IPS-20b (cell line): ENCODE results near the gene SLC44A5.
"Not testable (repeated sequence)": the region's sequence is repeated elsewhere in the genome, so short reads cannot be mapped to it uniquely, and the experiment has no call there.

Experiments
- H3K27ac ChIP-seq: one replicate; pipeline ENCODE4 v1.5.1; 2013; ENCODE audit warnings: low read length
- H3K27me3 ChIP-seq: 2 replicates; pipeline ENCODE4 v1.6.1; 2013; ENCODE audit warnings: mild to moderate bottlenecking, low read length, inconsistent platforms; ENCODE audit not compliant: insufficient read depth
- H3K36me3 ChIP-seq: 2 replicates; pipeline ENCODE4 v1.6.1; 2013; ENCODE audit warnings: low read depth, mild to moderate bottlenecking, inconsistent platforms, low read length, moderate library complexity; ENCODE audit not compliant: insufficient read depth
- H3K4me1 ChIP-seq: 2 replicates; pipeline ENCODE4 v1.6.1; 2013; ENCODE audit warnings: mild to moderate bottlenecking, control low read depth, inconsistent platforms, low read length, moderate library complexity; ENCODE audit not compliant: insufficient read depth
- H3K4me3 ChIP-seq: 2 replicates; pipeline ENCODE4 v1.5.1; 2013; ENCODE audit warnings: mild to moderate bottlenecking, low read length, inconsistent platforms
- H3K9ac ChIP-seq: 2 replicates; pipeline ENCODE4 v1.6.1; 2013; ENCODE audit warnings: low read depth, mild to moderate bottlenecking, inconsistent platforms, low read length, moderate library complexity
- H3K9me3 ChIP-seq: 2 replicates; pipeline ENCODE4 v1.6.1; 2013; ENCODE audit warnings: mild to moderate bottlenecking, low read depth, low read length, inconsistent platforms; ENCODE audit not compliant: insufficient read depth

The SLC44A5 gene

DNA sequence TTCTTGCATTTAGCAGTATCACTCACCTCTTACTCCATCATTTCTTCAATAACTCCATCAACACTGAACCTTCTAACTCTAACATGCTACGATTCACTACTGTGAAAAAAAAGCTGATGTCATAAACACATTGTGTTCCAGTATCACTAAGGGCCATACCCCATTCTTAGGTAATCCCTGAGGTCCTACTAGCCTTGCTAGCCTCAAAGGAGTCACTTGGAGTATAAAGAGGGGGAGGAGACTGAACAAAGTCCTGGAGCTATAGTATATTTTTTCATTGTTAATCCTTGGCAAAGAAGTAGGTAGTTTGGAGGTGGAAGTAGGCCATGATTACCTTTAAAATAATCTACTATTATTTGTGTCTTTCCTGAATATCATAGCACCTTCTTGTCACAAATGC, at the start of gene SLC44A5:
SLC44A5 (minus strand) TSS at position 101 of the 400 bp plus-strand sequence. CDS start 69,667 bp downstream, outside the sequence.
- Histone ChIP-seq H3K36me3 (no peaks in the 10 kb centered on the region), H3K9ac (no peak within 1 kb of the TSS), H3K4me1 (no peaks in the 10 kb centered on the region; the same call in 1 of the 2 replicates), H3K4me3 (no peak within 1 kb of the TSS), H3K27me3 (peaks cover 43% of the 10 kb centered on the region), H3K9me3 (no peaks in the 10 kb centered on the region), H3K27ac (no peak within 1 kb of the TSS)

DNA sequence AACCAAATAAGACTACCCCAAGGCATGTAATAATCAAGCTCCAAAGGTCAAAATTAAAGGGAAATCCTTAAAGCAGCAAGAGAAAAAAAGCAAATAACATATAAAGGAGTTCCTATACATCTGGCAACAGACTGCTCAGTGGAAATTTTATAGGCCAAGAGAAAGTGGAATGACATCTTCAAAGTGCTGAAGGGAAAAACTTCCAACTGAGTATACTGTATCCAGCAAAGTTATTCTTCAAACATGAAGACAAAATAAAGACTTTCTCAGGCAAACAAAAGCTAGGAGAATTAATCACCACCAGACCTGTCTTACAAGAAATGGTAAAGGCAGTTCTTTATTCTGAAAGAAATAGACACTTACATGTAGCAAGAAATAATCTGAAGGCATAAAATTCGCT, 45.0 kb upstream of the SLC44A5 start:
- H3K27me3 ChIP-seq: no peaks in the 10 kb centered on the region
- H3K4me3 ChIP-seq: no peak overlapping the region
- H3K4me1 ChIP-seq: no peaks in the 10 kb centered on the region
- no peaks in the 10 kb centered on the region for H3K9me3 ChIP-seq
- no peaks in the 10 kb centered on the region for H3K36me3 ChIP-seq
- H3K27ac ChIP-seq: no peak overlapping the region
- no peak overlapping the region for H3K9ac ChIP-seq

DNA sequence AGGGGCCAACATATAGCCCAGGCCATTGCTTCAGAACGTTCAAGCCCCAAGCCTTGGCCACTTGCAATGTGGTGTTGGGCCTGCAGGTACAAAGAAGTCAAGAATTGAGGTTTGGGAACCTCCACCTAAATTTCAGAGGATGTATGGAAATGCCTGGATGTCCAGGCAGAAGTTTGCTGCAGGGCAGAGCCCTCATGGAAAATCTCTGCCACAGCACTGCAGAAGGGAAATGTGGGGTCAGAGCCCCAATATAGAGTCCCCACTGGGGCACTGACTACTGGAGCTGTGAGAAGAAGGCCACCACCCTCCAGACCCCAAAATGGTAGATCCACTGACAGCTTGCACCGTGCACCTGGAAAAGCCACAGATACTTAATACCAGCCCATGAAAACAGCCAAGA, 36.3 kb upstream of the SLC44A5 start:
- not testable (repeated sequence) for H3K36me3 ChIP-seq, H3K9ac ChIP-seq, H3K27ac ChIP-seq, H3K4me3 ChIP-seq, H3K27me3 ChIP-seq, H3K4me1 ChIP-seq
- peaks cover 13% of the 10 kb centered on the region for H3K9me3 ChIP-seq

DNA sequence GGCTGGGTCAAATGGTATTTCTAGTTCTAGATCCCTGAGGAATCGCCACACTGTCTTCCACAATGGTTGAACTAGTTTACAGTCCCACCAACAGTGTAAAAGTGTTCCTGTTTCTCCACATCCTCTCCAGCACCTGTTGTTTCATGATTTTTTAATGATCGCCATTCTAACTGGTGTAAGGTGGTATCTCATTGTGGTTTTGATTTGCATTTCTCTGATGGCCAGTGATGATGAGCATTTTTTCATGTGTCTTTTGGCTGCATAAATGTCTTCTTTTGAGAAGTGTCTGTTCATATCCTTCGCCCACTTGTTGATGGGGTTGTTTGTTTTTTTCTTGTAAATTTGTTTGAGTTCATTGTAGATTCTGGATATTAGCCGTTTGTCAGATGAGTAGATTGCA, 34.2 kb upstream of the SLC44A5 start:
- not testable (repeated sequence) for H3K4me1 ChIP-seq, H3K9ac ChIP-seq, H3K4me3 ChIP-seq, H3K27ac ChIP-seq, H3K36me3 ChIP-seq, H3K27me3 ChIP-seq
- peaks cover 13% of the 10 kb centered on the region for H3K9me3 ChIP-seq

DNA sequence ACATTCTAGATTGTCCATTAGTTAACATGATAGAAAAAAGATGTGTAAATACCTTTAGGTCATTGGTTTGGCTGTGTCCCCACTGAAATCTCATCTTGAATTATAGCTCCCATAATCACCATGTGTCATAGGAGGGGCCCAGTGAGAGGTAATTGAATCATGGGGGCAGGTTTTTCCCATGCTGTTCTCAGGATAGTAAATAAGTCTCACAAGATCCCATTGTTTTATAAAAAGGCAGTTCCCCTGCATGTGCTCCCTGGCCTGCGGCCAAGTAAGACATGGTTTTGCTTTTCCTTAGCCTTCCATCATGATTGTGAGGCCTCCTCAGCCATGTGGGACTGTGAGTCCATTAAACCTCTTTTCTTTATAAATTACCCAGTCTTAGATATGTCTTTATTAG, 32.5 kb upstream of the SLC44A5 start:
- Histone ChIP-seq H3K27ac (no peak overlapping the region), H3K27me3 (no peaks in the 10 kb centered on the region), H3K4me1 (no peaks in the 10 kb centered on the region), H3K9ac (no peak overlapping the region), H3K4me3 (no peak overlapping the region), H3K9me3 (peaks cover 13% of the 10 kb centered on the region), H3K36me3 (no peaks in the 10 kb centered on the region)

DNA sequence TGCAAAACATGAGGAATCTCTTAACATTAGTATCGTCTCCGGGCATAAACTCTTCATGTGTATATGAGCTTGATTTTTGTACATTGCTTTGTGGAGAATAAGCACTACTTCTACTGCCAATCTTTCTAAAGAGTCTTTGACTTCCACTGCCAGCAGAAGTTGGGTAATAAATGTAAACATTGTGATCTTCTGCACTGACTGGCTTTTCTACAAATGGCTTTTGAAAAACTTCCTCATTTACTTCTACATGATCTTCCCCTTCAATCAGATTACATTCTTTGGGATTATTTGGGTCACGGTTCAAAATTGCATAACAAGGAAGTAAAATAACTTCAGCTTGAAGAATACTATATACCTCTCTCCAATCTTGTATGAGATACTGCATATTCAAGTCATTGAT, 30.4 kb upstream of the SLC44A5 start:
- Histone ChIP-seq H3K27me3 (no peaks in the 10 kb centered on the region), H3K36me3 (no peaks in the 10 kb centered on the region), H3K27ac (no peak overlapping the region), H3K9me3 (no peaks in the 10 kb centered on the region), H3K4me1 (no peaks in the 10 kb centered on the region), H3K4me3 (no peak overlapping the region), H3K9ac (no peak overlapping the region)

DNA sequence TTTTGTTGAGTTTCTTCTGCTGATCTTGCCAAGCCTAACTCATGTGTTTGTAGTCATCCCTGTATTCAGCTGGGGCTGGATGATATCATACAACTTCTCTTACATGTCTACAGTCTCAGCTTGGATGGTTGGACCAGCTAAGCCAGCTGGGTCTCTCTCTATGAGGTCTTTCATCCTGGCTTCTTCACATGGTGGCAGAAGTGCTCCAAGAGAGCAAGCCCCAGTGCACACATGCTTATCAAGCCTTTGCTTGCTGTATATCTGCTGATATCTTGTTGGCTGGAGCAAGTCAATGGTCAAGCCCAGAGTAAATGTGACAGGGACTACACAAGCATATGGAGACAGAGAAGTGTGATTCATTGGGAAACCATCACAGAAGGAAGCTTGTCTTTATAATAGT, 29.2 kb upstream of the SLC44A5 start:
- no peaks in the 10 kb centered on the region for H3K27me3 ChIP-seq
- no peaks in the 10 kb centered on the region for H3K9me3 ChIP-seq
- H3K9ac ChIP-seq: no peak overlapping the region
- no peak overlapping the region for H3K27ac ChIP-seq
- H3K4me1 ChIP-seq: no peaks in the 10 kb centered on the region
- no peak overlapping the region for H3K4me3 ChIP-seq
- H3K36me3 ChIP-seq: no peaks in the 10 kb centered on the region

DNA sequence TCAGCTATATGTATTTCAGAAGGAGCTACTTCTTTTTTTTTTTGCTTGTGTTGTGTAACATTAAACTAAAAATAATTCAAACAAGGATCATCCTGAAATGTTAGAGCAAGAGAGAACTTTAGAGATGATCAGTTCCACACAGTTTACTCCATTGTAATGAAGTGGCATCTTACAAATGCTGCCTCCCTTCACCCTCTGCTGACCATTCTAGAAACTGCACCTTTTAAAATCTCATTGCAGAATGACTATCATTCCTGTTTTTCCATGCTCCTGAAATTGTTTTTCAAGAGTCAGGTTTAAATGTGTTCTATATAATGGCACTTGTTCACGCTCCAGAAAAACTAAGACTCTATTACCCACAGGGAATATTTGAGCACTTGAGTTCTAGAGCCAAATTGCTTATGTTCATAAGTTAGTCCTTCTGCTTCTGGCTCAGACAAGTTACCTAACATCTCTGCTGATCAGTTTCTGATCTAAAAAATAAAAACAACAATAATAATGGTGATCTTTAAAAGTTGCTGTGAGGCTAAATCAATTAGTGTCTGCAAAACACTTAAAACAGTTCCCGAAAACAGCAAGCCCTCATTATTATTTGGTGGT, 21.5 kb upstream of the SLC44A5 start:
- Histone ChIP-seq H3K9me3 (no peaks in the 10 kb centered on the region), H3K4me1 (peaks cover 5% of the 10 kb centered on the region; the same call in 1 of the 2 replicates), H3K9ac (no peak overlapping the region), H3K4me3 (no peak overlapping the region), H3K27ac (no peak overlapping the region), H3K27me3 (0 out of 2 replicates have a peak, but pooled peaks cover 8% of the 10 kb centered on the region), H3K36me3 (no peaks in the 10 kb centered on the region)

DNA sequence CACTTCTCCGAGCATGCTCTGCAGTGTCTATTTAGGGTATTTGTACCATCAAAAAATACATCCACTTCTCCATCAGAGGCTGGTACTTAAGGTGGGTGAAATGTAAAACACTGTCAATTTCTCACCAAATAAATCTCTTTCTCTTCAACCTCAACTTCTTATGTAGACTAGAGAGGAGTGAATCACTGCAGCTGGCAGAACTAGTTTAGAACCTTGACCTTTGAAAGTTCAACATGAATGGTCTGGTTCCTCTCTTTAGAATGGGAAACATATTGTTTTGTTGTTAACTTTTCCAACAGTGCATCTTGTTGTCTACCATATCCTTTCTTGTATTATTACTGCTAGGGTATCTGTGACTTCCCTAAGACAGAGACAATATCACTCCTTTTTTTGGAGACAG, 20.1 kb upstream of the SLC44A5 start:
- Histone ChIP-seq H3K4me3 (no peak overlapping the region), H3K36me3 (no peaks in the 10 kb centered on the region), H3K9me3 (no peaks in the 10 kb centered on the region), H3K27me3 (0 out of 2 replicates have a peak, but pooled peaks cover 8% of the 10 kb centered on the region), H3K4me1 (peaks cover 5% of the 10 kb centered on the region; the same call in 1 of the 2 replicates), H3K9ac (no peak overlapping the region), H3K27ac (no peak overlapping the region)

DNA sequence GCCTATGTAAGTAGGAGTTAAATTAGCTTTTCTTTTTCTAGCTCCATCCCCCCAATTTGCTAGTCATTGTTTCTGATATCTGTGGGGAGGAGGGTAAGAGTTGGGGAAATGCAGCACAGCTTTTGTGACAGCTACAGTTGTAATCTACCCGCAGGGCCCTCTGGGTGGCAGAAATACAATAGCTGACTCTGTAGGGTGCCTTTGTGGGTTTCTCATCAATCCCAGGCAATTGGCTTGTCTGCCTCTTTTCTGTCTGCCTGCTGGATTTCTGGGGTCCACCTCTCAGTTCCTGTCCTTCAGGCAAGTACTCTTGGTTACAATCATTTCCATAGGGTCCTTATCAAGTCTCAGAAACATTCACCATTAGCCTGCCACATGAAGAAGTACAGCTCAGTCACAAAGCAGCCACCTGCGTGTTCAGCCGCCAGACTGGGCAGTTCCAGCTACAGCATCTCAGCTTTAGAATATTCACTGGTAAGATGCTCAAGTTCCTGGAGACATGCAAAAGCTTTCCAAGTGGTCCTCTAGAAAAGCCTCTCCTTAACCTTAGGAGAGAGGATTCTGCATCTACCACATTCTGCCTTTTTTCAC, 19.2 kb upstream of the SLC44A5 start:
- peaks cover 5% of the 10 kb centered on the region; the same call in 1 of the 2 replicates for H3K4me1 ChIP-seq
- no peak overlapping the region for H3K9ac ChIP-seq
- H3K9me3 ChIP-seq: no peaks in the 10 kb centered on the region
- no peak overlapping the region for H3K27ac ChIP-seq
- no peaks in the 10 kb centered on the region for H3K36me3 ChIP-seq
- 0 out of 2 replicates have a peak, but pooled peaks cover 8% of the 10 kb centered on the region for H3K27me3 ChIP-seq
- no peak overlapping the region for H3K4me3 ChIP-seq

DNA sequence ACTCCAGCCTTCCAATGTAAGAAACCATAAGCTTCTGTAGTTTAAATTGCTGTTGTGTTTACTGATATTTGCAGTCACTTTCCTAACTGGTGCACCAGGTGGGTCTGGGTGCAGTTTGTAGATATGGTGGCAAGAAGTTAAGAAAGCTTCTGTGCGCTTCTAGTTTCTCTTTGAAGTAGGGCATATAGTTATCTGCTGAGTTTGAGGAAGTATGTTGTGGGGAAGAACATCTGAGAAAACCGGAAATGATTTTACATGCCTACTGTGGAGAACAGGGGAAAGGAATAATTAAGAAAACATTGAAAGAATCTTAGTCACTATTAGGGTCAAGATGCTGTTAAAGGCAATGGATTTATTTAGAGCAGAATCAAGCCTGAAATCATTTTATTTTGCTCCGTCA, 14.9 kb upstream of the SLC44A5 start:
- H3K9me3 ChIP-seq: no peaks in the 10 kb centered on the region
- H3K27ac ChIP-seq: no peak overlapping the region
- no peak overlapping the region for H3K9ac ChIP-seq
- H3K27me3 ChIP-seq: 0 out of 2 replicates have a peak, but pooled peaks cover 8% of the 10 kb centered on the region
- peaks cover 5% of the 10 kb centered on the region; the same call in 1 of the 2 replicates for H3K4me1 ChIP-seq
- H3K36me3 ChIP-seq: no peaks in the 10 kb centered on the region
- H3K4me3 ChIP-seq: no peak overlapping the region

DNA sequence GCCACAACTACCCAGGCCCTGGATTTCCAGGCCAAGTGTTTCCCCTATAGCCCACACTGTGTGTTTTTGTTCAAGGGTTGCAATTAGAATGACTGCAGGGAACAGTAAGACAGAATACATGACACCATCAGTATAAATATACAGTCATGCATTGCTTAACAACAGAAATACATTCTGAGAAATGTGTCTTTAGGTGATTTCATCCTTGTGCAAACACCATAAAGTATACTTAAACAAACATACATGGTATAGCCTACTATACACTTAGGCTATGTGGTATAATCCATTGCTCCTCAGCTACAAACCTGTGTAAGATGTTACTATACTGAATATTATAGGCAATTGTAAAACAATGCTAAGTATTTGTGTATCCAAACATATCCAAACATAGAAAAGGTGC, 7.5 kb upstream of the SLC44A5 start:
- Histone ChIP-seq H3K36me3 (no peaks in the 10 kb centered on the region), H3K4me3 (no peak overlapping the region), H3K9ac (no peak overlapping the region), H3K4me1 (no peaks in the 10 kb centered on the region; the same call in 1 of the 2 replicates), H3K27me3 (peaks cover 56% of the 10 kb centered on the region), H3K9me3 (no peaks in the 10 kb centered on the region), H3K27ac (no peak overlapping the region)
